Cardiac muscle cell (in vitro differentiated cells and primary cell): Measurements from ENCODE around the gene RBM10. TPM values are rescaled to one million over a fixed set of nuclear protein-coding genes. Genes with fewer than 3 reads are reported as not detected.

Source experiments
- DNase-seq, 2 donors: peaks; one replicate each; pipeline versions ENCODE4 v3.0.0 to v3.0.0-alpha.2; 2010 to 2017; ENCODE audit warnings: low read depth in 1 of 2, low spot score in 1 of 2
- H3K27ac ChIP-seq: fragments of 200-600 bp; sonication (generic); 2 replicates; pipeline ENCODE4 v1.5.1; 2016
- H3K27me3 ChIP-seq: fragments of 200-600 bp; sonication (generic); 2 replicates; pipeline ENCODE4 v1.6.0; 2016; ENCODE audit warnings: control low read depth
- H3K36me3 ChIP-seq: fragments of 200-600 bp; sonication (generic); 2 replicates; pipeline ENCODE4 v1.5.1; 2016; ENCODE audit warnings: control low read depth
- H3K4me1 ChIP-seq: fragments of 200-600 bp; sonication (generic); 2 replicates; pipeline ENCODE4 v1.8.1; 2017; ENCODE audit warnings: low read depth, mild to moderate bottlenecking, mixed run types
- H3K4me3 ChIP-seq: fragments of 200-600 bp; sonication (generic); 2 replicates; pipeline ENCODE4 v1.5.1; 2016; ENCODE audit warnings: mild to moderate bottlenecking
- H3K9me3 ChIP-seq: fragments of 200-600 bp; sonication (generic); 2 replicates; pipeline ENCODE4 v1.5.1; 2017; ENCODE audit warnings: low read depth, mild to moderate bottlenecking, control low read depth
- polyA plus RNA-seq: library from polyadenylated mRNA; unstranded; fragments of >200 nt; fragmentation: Nextera tagmentation; extraction: Ambion mirVana; gene quantifications from 2 replicates; pipeline ENCODE4 v1.2.1, GENCODE V29; 2016
- total RNA-seq: library from RNA; depleted of rRNA; stranded (reverse); fragments of >200 nt; gene quantifications from 2 replicates; pipeline ENCODE4 v1.2.3, GENCODE V29; 2016
- TF ChIP-seq, protein P1 (sequence below): IDR thresholded peaks from 2 replicates; pipeline ENCODE4 v1.5.1; 2012; ENCODE audit warnings: low read depth, mild to moderate bottlenecking, low read length

RBM10 gene
- total and polyA plus RNA-seq, 2 experiments from 2014 or later: 48.7 to 70.0 TPM

DNA sequence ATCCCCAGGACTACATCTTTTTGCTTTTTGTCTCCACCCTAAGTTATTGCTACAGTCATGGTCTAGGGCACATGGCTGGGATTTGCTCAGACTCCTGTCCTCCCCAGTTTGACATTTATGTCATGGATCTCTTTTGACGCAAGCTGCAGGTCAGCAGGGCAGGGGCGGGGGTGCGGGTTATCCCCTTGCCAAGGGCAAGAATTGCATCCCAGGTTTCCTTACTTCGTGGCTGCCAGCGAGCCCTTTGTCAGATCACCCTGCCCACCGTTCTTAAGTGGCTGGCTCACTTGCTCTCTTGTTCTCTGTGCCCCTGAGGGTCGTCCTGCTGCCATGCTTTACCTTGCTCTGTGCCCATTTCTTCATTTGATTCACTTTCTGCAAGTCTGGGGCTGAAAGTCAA lies 27.5 kb downstream of the RBM10 start:
- Histone ChIP-seq H3K27me3 (no peaks in the 10 kb centered on the region), H3K36me3 (no peaks in the 10 kb centered on the region), H3K4me3 (no peak overlapping the region), H3K4me1 (no peaks in the 10 kb centered on the region), H3K9me3 (no peaks in the 10 kb centered on the region), H3K27ac (no peak overlapping the region)
- TF ChIP-seq, protein P1, sequence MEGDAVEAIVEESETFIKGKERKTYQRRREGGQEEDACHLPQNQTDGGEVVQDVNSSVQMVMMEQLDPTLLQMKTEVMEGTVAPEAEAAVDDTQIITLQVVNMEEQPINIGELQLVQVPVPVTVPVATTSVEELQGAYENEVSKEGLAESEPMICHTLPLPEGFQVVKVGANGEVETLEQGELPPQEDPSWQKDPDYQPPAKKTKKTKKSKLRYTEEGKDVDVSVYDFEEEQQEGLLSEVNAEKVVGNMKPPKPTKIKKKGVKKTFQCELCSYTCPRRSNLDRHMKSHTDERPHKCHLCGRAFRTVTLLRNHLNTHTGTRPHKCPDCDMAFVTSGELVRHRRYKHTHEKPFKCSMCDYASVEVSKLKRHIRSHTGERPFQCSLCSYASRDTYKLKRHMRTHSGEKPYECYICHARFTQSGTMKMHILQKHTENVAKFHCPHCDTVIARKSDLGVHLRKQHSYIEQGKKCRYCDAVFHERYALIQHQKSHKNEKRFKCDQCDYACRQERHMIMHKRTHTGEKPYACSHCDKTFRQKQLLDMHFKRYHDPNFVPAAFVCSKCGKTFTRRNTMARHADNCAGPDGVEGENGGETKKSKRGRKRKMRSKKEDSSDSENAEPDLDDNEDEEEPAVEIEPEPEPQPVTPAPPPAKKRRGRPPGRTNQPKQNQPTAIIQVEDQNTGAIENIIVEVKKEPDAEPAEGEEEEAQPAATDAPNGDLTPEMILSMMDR: no peak
- DNase-seq: no peak

DNA sequence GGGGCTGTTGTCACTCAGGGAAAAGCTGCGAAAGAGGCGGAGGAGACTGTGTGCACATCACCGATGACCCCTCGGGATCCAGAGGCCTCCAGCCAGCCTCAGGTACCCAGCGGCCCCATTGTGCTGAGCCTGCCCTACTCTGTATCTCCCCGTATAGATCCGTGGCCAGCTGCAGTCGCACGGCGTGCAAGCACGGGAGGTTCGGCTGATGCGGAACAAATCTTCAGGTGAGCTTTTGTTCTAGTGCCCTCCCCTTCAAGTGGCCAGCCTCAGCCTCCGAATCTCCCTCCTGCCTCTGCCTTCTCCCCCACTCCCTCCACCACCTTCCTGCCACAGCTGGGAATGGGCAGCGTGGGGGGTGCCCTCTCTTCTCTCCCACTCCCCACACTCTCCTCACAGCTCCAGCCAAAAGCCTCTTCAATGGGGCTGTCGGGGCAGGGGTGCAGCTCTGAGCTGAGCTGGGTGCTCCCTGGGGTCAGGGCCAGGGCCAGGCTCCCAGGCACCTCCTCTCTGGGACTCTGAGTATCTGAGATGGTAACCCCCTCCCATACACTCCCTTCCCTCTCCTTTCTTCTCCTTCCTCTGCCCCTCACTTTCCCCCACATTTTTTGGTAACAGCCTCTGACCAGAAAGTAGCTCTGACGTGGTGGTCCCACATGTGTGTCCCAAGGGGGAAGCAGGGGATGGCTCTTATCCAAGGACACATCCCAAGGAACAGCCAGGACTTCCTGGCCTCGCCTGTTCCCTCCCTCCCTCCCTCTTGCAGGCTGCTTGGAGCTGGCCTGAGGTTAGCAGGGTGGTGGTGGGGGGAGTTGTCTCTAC lies 28.2 kb downstream of the RBM10 start:
- Histone ChIP-seq H3K36me3 (no peaks in the 10 kb centered on the region), H3K27ac (no peak overlapping the region), H3K9me3 (no peaks in the 10 kb centered on the region), H3K27me3 (no peaks in the 10 kb centered on the region), H3K4me3 (no peak overlapping the region), H3K4me1 (no peaks in the 10 kb centered on the region)
- TF ChIP-seq, protein P1: no peak
- no peak for DNase-seq

DNA sequence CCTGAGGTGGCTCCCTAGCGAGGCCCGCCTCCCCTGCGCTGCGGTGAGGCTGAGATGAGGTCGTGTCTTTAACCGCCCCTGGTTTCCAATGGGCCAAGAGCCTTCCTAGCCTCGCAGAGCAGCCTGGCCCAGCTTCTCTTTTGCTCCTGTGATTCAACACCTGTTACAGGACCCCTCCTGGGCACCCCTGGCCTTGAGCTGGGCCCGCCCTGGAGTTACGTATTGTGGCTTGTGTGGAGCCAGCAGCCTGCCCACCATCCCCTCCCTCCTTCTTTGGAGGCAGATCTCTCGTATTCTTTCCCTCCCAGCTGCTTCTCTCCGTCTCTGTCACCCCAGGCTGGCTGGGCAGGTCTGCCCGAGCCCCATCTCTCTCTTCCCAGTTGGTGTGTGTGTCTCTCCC lies 29.4 kb downstream of the RBM10 start:
- TF ChIP-seq, protein P1: no peak
- Histone ChIP-seq H3K27ac (no peak overlapping the region), H3K9me3 (no peaks in the 10 kb centered on the region), H3K4me1 (no peaks in the 10 kb centered on the region), H3K36me3 (no peaks in the 10 kb centered on the region), H3K27me3 (no peaks in the 10 kb centered on the region), H3K4me3 (no peak overlapping the region)
- no peak for DNase-seq

DNA sequence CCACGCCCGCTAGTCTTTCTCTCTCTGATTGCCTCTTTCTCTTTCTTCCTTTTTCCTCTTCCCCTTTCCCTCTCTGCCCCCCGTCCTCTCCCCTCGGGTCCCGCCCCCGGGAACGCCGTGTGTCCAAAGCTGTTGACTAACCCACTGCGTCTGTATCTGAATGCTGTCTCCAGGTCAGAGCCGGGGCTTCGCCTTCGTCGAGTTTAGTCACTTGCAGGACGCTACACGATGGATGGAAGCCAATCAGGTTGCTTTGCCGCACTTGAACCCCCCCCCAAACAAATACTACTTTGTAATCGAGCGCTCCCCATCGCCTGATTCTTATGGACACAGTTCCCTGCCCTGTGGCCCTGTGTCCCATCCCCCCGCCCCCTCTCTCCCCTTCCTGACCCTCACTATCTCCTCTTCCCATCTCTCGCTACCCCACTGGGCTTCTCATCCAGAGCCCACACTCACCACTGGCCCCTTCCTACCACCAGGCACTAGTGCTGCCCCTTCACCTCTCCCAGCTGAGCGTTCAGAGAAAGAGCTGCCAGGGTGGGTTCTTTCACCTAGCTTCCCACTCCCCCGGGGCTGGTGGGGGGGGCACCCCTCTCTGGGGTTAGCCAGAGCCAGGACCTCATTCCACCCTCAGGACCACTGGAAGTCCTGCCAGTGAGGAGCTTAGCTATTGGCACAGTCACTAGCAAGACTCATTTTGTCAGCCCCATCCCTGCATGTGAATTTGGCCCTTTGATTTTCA lies 30.0 kb downstream of the RBM10 start:
- H3K27me3 ChIP-seq: no peaks in the 10 kb centered on the region
- DNase-seq: no peak
- no peaks in the 10 kb centered on the region for H3K9me3 ChIP-seq
- H3K4me3 ChIP-seq: no peak overlapping the region
- TF ChIP-seq, protein P1: no peak
- H3K27ac ChIP-seq: no peak overlapping the region
- no peaks in the 10 kb centered on the region for H3K4me1 ChIP-seq
- no peaks in the 10 kb centered on the region for H3K36me3 ChIP-seq

DNA sequence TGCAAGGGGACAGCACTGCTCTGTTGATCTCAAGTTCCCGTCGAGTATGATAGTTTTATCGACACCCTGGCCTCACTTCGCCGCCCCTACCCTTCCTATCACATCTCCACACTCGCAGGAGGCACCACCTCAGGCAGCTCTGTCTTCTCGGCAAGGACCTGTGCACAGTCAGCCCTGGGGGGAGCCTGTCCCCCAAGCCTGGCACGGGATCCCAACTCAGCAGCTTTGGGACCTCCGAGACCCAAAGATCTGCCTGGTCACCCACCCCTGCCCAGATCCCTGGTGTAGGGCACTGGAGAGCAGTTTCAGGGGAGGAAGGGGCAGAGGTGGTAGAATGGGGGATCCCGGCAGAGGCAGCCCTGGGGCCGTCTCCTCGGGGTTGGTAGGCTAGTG lies 30.6 kb downstream of the RBM10 start:
- no peak for DNase-seq
- Histone ChIP-seq H3K27ac (no peak overlapping the region), H3K4me1 (no peaks in the 10 kb centered on the region), H3K36me3 (no peaks in the 10 kb centered on the region), H3K27me3 (no peaks in the 10 kb centered on the region), H3K4me3 (no peak overlapping the region), H3K9me3 (no peaks in the 10 kb centered on the region)
- TF ChIP-seq, protein P1: no peak
